ENCODE data around the gene SEMA7A.

Gene SEMA7A

GRCh38 chr15:74428442-74428787 is 5.3 kb downstream of the SEMA7A start:
- no peak overlapping the region for H3K4me3 ChIP-seq (ENCODE audit: low read depth, low read length)
- peak; percentile 55 for DNase-seq (ENCODE audit: low read depth)
- no peak for TF ChIP-seq MYC (IDR thresholded peaks at IDR 0.05; ENCODE audit: low read depth, low read length)
- TF ChIP-seq MAX (IDR thresholded peaks at IDR 0.05; ENCODE audit: low read depth, low read length), result no peak
- TF ChIP-seq POLR2A (IDR thresholded peaks at IDR 0.05; ENCODE audit: extremely low read depth, insufficient read length), result no peak
- no peak for TF ChIP-seq CTCF (IDR thresholded peaks at IDR 0.05; ENCODE audit: low read depth, low read length)

- no peak for DNase-seq (ENCODE audit: low read depth)
- TF ChIP-seq POLR2A (IDR thresholded peaks at IDR 0.05; ENCODE audit: extremely low read depth, insufficient read length) (no peak), CTCF (IDR thresholded peaks at IDR 0.05; ENCODE audit: low read depth, low read length) (no peak), MAX (IDR thresholded peaks at IDR 0.05; ENCODE audit: low read depth, low read length) (no peak), MYC (IDR thresholded peaks at IDR 0.05; ENCODE audit: low read depth, low read length) (no peak)
- H3K4me3 ChIP-seq (ENCODE audit: low read depth, low read length), result no peak overlapping the region
Observed at GRCh38 chr15:74427607-74428441, 5.9 kb downstream of the SEMA7A start.

- TF ChIP-seq MYC (IDR thresholded peaks at IDR 0.05; ENCODE audit: low read depth, low read length), result no peak
- TF ChIP-seq CTCF (IDR thresholded peaks at IDR 0.05; ENCODE audit: low read depth, low read length), result no peak
- no peak for TF ChIP-seq MAX (IDR thresholded peaks at IDR 0.05; ENCODE audit: low read depth, low read length)
- TF ChIP-seq POLR2A (IDR thresholded peaks at IDR 0.05; ENCODE audit: extremely low read depth, insufficient read length), result no peak
- no peak for DNase-seq (ENCODE audit: low read depth)
- H3K4me3 ChIP-seq (ENCODE audit: low read depth, low read length), result no peak overlapping the region
Observed at GRCh38 chr15:74426404-74427281, 7.1 kb downstream of the SEMA7A start.

GRCh38 chr15:74425630-74426029 is 8.1 kb downstream of the SEMA7A start:
- no peak for DNase-seq (ENCODE audit: low read depth)
- TF ChIP-seq MYC (IDR thresholded peaks at IDR 0.05; ENCODE audit: low read depth, low read length) (no peak), CTCF (IDR thresholded peaks at IDR 0.05; ENCODE audit: low read depth, low read length) (no peak)
- H3K4me3 ChIP-seq (ENCODE audit: low read depth, low read length), result no peak overlapping the region

GRCh38 chr15:74424901-74425528 is 8.7 kb downstream of the SEMA7A start:
- TF ChIP-seq POLR2A (IDR thresholded peaks at IDR 0.05; ENCODE audit: extremely low read depth, insufficient read length), result no peak
- DNase-seq (ENCODE audit: low read depth), result no peak

More at GRCh38 chr15:74424901-74425528, 8.7 kb downstream of the SEMA7A start:
- H3K4me3 ChIP-seq (ENCODE audit: low read depth, low read length), result no peak overlapping the region
